GM21717 (cell line): ENCODE results near the gene LLPH.
"Not testable (repeated sequence)": the region's sequence is repeated elsewhere in the genome, so short reads cannot be mapped to it uniquely, and the experiment has no call there.

Source experiments
- ATAC-seq: cut with Tn5 transposase; IDR thresholded peaks from one replicate; pipeline ENCODE4 v1.9.1; 2021; ENCODE audit warnings: mild to moderate bottlenecking, moderate library complexity; ENCODE audit not compliant: unreplicated experiment

LLPH gene

DNA sequence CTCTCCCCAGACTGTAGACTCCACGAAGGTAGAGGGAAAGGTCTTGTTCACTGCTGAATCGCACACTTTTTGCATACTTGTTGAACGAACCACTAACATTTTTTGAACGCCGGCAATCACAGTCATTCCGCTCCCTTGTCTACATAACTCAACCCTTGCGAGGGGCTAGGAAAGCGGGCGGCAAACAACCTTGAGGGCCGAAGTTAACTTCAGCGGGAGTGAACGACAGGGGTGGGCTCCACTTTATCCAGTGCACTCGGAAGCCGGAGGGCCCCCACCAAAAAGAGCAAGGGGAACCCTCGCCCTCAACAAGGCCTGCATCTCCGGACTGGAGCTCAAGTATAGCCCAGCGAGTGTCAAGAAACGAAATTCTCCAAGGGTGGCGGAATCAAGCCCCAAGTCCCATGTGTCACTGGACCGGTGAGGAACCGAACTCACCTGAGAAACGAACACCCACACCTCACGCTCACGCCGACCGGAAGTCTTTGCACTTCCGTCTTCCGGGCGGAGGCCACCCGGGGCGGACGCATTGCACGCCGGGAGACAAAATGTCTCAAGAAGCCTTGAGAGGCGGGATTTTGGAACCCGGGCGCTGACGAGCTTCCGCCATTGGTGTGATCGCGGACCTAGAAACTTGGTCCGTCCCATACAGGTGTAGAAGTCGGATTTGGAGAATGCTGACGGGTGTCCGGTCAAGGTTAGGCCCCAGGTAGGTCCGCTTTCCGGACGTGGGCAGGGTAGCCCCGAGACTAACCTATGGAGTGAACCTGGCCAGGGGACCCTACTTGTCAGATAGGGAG is at the start of gene LLPH:
LLPH (minus strand) TSS at position 484 of the 800 bp plus-strand sequence. CDS start 1,644 bp downstream, outside the sequence.
- ATAC-seq = peak; percentile 98

DNA sequence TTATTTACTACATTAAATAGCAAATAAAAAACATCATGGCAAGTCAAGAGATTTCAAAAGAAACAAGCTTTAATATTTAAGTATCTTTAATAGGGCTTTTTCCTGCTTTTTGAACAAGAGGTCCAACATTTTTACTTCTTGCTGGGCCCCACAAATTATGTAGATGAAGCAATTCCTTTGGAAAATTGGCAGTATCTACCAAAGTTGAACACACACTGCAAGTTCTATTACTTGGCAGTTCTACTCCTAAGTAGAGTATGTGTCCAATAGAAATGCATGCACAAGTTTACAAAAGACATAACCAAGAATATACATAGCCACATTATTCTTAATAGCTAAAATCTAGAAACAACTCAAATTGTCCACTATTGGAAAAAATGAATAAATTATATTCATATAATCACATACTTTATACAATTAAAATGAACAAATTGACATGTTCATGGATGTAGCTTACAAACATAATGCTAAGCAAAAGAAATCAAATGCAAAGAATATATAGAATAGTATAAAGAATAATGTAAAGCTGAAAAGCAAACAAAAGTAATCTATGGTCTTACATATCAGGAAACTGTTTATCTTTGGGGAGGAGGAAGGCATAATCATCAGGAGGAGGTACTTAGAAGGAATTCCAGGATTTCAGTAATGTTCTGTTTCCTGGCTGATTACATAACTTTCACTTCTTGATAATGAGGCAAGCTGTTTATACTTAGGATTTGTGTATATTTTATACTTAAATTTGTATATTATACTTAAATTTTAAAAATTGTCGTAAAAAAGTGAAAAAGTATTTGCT is 45.8 kb upstream of the LLPH start:
- no peak for ATAC-seq

DNA sequence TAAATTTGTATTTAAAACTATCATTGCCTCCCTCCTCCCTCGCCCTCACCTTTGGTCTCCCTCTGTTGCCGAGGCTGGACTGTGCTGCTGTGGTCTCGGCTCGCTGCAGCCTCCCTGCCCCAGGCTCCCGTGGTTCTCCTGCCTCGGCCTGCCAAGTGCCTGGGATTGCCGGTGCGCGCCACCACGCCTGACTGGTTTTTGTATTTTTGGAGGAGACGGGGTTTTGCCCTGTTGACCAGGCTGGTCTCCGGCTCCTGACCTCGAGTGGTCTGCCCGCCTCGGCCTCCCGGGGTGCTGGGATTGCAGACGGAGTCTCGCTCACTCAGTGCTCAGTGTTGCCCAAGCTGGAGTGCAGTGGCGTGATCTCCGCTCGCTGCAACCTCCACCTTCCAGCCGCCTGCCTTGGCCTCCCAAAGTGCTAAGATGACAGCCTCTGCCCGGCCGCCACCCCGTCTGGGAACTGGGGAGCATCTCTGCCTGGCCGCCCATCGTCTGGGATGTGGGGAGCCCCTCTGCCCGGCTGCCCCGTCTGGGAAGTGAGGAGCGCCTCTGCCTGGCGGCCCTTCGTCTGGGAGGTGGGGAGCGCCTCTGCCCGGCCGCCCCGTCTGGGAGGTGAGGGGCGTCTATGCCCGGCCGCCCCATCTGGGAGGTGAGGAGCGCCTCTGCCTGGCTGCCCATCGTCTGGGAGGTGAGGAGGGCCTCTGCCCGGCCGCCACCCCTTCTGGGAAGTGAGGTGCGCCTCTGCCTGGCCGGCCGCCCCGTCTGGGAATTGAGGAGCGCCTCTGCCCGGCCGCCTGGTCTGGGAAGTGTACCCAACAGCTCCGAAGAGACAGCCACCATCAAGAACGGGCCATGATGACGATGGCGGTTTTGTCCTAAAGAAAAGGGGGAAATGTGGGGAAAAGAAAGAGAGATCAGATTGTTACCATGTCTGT is 44.1 kb upstream of the LLPH start:
- not testable (repeated sequence) for ATAC-seq

DNA sequence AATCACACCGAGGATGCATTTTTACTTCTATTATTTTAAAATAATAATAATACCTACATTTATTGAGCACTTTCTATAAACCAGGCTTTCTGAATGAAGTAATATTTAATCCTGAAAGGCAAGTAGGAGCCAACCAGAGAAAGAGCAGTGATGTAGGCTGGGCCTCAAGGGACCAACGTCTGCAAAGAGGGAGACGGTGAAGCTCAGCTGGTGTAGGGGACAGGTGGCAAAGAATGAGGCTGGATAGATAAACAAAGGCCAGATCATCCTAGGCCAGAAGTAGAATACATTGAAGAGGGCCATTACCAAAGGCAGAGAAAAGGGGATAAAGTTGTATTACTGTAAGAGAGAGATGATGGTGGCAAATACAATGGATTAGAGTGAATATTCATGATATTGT is 40.1 kb upstream of the LLPH start:
- no peak for ATAC-seq

DNA sequence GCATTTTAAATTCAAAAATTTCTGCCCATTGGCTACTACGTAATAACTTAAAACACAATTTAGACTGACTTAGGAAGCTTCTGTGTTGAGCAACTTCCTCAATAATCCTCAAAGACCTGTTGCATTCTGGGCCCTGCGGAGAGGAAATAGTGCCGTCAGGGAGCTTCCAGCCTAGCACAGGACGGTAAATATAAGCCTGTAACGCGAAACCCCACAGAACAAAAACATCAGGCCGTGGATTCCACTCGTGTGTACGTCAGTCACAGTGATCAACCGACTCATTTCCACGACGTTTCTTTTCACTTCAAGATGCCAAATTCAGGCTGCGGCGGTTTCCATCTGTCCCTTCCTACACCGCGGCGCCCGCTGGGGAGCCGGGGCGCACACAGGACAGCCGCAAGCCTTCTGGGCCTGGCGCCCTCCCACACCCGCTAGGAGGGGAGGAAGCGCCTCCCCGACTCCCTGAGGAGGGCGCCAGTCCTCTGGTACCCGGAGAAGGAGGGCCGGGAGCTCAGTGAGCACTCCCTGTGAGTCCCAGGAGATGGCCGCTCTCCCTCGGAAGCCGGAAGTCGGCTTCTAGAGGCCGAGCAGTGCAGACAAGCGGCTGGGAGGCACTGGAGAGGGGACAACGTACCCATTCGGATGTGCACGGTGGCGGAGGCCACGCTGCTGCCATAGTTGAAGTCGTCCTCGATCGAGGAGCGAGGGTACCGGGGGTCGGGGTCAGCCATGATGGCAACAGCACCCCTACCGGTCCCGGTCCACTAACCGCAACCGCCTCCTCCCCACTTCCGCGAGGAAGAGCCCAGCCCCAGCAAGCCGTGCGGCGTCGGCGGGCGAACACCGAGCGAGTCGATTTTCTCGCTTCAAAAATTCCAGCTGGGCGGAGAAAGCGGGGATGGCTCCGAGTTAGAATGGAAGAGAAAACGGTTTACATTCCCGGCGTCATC is 38.9 kb upstream of the LLPH start, which contains the start of gene TMBIM4:
TMBIM4 (minus strand) TSS at position 776 of the 950 bp plus-strand sequence; CDS start at position 731, 45 bp downstream.
- peak; percentile 86 for ATAC-seq

DNA sequence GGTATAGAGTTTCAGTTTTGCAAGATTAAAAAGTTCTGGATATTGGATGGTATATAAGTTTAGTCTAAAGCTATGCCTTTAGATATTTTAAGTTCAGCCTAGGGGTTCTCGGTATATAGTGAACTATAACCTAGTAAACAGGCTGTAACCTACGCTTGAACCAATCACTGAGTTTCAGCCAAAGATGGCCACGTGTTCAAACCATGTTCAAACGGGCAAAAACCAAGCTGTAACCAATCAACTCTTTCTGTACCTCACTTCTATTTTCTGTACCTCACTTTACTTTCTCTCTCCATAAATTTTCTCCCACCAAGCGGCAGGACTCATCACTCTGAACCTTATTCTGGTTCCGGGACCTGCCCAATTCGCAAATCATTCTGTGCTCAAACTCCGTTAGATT is 37.9 kb upstream of the LLPH start:
- no peak for ATAC-seq

DNA sequence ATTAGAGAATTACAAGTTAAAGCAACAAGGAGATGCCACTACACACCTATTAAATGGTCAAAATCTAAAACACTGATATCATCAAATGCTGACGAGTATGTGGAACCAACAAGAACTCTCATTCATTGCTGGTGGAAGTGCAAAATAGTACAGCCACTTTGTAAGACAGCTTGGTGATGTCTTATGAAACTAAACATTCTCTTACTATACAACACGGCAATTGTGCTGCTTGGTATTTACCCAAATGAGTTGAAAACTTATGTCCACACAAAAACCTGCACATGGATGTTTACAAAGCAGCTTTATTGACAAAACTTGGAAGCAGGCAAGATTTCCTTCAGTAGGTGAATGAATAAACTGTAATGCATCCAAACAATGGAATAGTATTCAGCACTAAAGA is 36.0 kb upstream of the LLPH start:
- ATAC-seq = no peak

DNA sequence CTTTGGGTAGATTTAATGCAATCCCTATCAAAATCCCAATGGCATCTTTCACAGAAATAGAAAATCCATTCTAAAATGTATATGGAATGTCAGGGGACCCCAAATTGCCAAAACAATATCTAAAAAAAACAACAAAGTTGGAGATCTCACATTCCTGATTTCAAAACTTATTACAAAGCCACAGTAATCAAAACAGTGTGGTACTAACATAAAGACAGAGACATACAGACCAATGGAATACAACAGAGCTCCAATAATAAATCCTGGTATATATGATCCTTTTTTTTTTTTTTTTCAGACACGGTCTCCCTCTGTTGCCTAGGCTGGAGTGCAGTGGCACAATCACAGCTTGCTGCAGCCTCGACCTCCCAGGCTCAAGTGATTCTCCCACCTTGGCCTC is 34.6 kb upstream of the LLPH start:
- ATAC-seq = no peak

DNA sequence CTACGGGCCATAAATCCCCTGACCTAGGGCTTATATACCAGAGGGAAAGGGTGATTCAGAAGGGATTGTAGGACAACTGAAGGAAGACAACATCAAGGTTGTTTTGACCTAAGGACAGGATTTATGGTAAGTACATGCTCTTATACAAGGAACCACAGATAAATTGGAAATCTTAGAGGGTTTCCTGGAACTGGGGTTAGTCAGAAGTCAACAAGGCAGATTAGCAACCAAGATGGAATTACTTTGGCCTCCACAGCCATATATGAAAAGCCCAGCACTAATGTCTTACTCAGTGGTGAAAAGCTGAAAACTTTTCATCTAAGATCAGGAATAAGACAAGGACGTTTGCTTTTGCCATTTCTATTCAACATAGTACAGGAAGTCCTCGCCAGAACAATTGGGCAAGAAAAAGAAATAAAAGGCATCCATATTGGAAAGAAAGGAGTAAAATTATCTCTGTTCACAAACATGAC is 33.8 kb upstream of the LLPH start:
- ATAC-seq = no peak

DNA sequence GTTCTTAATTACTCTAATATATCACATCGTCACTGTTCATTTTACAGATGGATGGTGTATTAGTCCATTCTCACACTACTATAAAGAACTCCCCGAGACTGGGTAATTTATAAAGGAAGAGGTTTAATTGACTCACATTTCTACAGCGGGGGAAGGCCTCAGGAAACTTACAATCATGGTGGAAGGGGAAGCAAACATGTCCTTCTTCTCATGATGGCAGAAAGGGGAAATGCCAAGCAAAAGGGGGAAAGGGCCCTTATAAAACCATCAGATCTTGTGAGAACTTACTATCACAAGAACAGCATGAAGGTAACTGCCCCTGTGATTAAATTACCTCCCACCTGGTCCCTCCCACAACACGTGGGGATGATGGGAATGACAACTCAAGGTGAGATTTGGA is 32.7 kb upstream of the LLPH start:
- no peak for ATAC-seq

DNA sequence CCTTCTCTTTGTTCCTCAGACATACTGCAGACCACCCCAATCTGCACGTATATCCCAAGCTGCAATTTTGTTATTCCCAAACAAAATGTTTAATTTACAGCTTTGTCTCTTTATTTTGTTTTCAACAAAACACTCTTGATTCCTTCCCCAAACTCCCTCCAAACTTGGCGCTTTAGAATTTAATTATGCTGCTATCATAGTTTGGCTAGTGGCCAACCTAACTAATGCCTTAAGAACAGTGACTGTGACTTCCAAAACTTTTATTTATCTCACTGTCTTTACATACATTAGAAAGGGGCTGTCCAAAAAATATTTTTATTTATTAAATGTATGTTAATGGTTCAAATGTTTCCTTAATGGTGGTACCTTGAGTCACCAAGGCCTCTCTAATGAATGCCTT is 32.2 kb upstream of the LLPH start:
- ATAC-seq = no peak

DNA sequence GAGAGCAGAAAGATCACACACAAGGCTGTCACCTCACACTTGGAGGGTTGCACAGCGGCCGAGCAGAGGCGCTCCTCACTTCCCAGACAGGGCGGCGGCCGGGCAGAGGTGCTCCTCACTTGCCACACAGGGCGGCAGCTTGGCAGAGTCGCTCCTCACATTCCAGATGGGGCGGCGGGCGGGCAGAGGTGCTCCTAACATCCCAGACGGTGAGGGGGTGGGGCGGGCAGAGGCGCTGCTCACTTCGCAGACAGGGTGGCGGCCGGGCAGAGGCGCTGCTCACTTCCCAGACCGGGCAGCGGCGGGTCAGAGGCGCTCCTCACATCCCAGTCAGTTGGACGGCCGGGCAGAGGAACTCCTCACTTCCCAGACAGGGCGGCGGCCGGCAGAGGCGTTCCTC is 30.2 kb upstream of the LLPH start:
- ATAC-seq = no peak

DNA sequence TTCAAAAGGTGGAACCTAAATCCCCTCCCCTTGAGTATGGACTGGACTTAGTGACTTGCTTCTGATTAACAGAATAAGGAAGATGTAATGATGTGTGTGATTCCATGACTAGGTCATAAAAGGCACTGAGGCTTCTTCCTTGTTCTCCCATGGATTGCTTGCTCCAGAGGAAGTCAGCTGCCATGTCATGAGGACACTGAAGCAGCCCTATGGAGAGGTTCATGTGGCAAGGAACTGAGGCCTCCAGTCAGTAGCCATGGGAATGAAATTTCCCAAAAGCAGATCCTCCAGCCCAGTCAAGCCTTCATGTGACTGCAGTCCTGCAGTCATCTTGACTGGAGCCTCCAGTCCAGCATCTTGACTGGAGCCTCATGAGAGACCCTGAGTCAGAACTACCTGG is 28.6 kb upstream of the LLPH start:
- ATAC-seq = no peak

DNA sequence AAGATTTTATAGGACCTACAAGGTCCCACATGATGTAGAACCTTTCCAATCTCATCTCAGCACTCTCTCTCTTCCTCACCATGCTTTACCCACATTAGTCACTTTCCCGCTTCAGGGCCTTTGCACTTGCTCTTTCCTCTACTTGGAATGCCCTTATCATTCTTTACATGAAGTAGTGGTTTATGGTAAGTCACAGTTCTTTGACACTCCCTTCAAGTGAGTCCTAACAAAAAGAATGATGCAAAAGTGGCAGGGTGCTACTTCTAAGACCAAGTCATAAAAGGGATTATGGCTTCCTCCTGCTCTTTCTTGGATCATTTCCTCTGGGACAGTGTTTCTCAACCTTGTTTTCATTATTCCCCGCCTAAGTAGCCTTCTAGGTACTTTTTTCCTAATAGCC is 26.1 kb upstream of the LLPH start:
- ATAC-seq = no peak

DNA sequence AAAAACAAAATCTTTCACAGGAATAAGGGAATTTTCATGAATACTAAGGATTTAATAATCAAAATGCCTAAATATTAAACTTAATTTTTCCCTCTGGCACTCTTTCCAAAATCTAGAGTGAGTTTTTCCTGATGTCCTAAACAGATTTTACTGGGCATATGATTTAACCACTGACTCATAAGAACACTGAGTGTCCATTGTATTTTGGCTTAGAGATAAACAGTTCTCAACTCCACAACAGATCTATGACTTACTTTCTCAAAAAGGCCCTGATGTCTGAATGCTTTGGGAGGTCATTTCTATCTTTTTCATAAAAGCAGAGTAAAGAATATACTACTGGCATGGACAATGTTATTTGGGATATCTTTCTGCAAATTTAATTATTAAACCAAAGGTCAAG is 24.2 kb upstream of the LLPH start:
- ATAC-seq = no peak

DNA sequence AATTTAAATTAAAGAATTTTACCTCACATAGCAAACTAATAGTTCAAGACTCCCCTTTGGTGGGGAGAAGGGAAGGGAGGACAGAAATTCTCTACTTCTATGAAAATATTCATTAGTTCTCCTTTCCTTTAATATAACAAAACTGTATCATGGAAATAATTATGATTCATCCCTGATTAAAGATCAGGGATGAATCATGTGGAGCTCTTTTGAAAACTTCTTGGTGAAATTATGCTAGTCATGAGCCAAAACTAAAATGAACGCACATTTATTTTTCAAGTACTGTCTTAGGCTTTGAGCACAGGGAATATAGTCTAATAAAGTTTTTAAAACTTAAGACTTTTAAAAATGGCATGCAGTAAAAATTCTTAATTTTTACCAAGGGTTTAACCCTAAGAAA is 22.2 kb upstream of the LLPH start:
- ATAC-seq = no peak

DNA sequence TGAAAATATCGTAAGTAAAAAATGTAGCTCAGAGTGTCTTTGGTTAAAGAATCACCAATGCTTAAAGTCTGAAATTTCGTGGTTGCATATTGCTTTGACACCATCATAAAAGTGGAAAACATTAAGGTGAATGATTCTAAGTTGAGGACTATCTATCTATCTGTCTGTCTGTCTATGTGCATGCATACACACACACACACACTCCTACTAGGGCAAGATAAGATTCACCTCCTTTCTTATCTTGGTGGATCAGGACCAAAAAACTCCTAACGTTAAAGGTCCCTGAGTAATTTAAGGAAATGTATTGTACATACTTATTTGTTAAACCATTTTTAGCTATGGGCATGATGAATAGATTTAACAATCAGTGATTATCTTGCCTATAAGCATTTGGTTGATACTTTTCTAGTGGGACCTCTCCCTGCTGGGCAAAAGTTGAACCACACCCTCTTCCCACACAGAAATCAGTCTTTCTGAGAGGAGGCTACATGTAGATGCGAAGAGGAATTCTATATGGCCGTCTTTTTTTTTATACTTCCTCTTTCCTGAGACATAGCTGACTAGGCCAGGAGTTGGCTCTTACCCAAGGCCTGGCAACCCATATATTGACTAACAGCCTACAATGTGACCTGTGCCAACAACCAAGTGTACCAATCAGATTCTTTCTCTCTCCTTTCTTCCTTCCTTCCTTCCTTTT is 19.3 kb upstream of the LLPH start:
- no peak for ATAC-seq

DNA sequence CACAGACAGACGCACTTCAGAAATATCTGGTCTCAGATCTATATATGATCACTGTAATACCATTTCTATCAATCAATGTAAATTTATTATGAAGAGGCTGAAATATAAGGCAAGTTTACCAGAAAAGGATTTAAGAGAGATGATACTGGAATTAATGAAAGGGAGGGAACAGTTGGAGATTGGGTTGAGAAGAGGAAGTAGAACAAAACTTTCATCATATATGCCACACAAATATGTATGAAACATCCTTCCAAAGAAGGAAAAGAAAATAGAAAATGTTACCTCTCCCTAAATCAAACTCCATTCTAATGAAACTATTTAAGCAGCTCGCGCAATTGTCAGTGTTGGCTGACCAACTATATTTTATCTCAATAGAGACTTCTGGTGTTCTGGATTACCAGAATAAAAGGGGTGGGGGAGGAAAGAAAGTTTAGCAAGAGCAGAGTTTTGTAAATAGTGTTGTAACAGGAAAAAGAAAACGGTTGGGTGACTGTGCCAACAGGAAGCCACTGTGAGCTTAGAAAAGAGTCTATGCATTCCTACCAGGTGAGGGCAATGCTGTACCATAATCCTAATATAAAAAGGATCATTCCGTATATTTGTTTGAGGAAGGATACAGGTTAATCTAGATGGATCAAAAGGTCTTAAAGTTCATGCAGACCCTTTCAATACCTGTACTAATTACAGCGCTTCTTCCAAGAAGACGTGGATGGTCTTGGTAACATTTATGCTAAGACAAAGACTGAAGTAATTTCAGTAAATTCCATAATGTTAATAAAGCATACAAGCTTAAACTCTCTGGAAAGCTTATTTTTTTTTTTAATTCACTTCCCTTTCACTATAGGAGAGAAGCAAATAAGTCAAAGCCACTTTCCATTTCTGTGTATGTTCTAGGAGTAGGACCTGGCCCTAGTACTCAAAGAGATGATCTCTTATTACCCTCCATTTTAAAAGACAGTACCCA is 14.5 kb upstream of the LLPH start:
- no peak for ATAC-seq
